Prostate gland (tissue), 2 donors: ENCODE data around the gene NME8. TPM values are rescaled to one million over a fixed set of nuclear protein-coding genes. Genes with fewer than 3 reads are reported as not detected.

Experiments used
- DNase-seq: peaks from one replicate; pipeline ENCODE4 v3.0.0-alpha.2; 2019; ENCODE audit warnings: low spot score
- H3K27ac ChIP-seq, 2 donors: fragments of 200-600 bp; sonication (generic); 2 replicates each; pipeline ENCODE4 v1.5.1; 2017 to 2019
- H3K27me3 ChIP-seq: fragments of 200-600 bp; sonication (generic); replicated peaks from 2 replicates; pipeline ENCODE4 v1.5.1; 2019; ENCODE audit not compliant: insufficient read depth
- H3K36me3 ChIP-seq, 2 donors: fragments of 200-600 bp; sonication (generic); 1 replicate in 1 of 2; 2 replicates in 1 of 2; pipeline versions ENCODE4 v1.5.1 to v1.8.1; 2017 to 2019
- H3K4me1 ChIP-seq: fragments of 200-600 bp; sonication (generic); replicated peaks from 2 replicates; pipeline ENCODE4 v1.5.1; 2019
- H3K4me3 ChIP-seq, 2 donors: fragments of 200-600 bp; sonication (generic); 2 replicates each; pipeline ENCODE4 v1.5.1; 2017 to 2019
- H3K9me3 ChIP-seq: fragments of 200-600 bp; sonication (generic); 2 replicates; pipeline ENCODE4 v1.5.1; 2017
- CTCF ChIP-seq, 4 experiments: fragments of 200-600 bp in 2 of 4; fragments of 450-650 bp in 2 of 4; sonication (generic) in 2 of 4; IDR thresholded peaks; 1 replicate in 3 of 4; 2 replicates in 1 of 4; pipeline ENCODE4 v1.5.1; 2016 to 2019; ENCODE audit warnings: antibody characterized with exemption in 4 of 4, mild to moderate bottlenecking in 2 of 4, moderate library complexity in 2 of 4
- POLR2A ChIP-seq: fragments of 450-650 bp; IDR thresholded peaks from one replicate; pipeline ENCODE4 v1.6.1; 2016; ENCODE audit warnings: antibody characterized with exemption, mild to moderate bottlenecking
- POLR2AphosphoS5 ChIP-seq: sonication (generic); formaldehyde crosslinking; IDR thresholded peaks from one replicate; pipeline ENCODE4 v1.6.1; 2017; ENCODE audit warnings: antibody characterized with exemption
- WGBS: methylation state at CpG from one replicate; pipeline ENCODE4 v1.1.5; 2018; 5-methylcytosine and 5-hydroxymethylcytosine counted together
- intact Hi-C: fragments of 100-400 bp; cut with DNase I; formaldehyde crosslinking; loops from one replicate; pipeline ENCODE4 v1.14.2; 2022
- total RNA-seq, 2 donors: library from RNA; depleted of rRNA; stranded (reverse); fragments of >200 nt; gene quantifications; one replicate each; pipeline ENCODE4 v1.1.0, GENCODE V29; 2016

NME8 gene
- total RNA-seq, 2 donors from 2014 or later: 0.91 TPM; not detected in 1

DNA sequence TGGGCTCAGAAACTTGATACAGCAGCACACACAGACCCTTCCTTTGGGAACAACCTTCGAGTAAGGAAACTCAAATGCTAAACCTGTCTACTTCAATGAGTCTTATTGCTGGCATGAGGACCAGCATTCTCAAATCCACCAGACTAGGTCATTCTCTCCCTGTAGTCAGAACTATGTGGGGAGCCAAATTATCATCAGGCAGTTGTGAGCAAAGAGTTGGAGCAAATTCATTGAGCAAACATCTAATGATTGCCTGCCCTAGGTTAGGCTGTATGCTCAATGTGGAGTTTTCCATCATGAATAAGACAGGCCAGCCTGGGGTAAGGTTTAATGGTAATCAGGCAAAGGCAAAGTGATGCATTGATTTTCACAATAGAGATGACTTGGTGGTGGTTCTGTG, 75.6 kb downstream of the NME8 start:
- no peaks in the 10 kb centered on the region for H3K36me3 ChIP-seq
- no peak for DNase-seq
- H3K9me3 ChIP-seq: no peaks in the 10 kb centered on the region
- WGBS: 79% methylated on average over 1 of the region's 1 CpG
- H3K4me3 ChIP-seq: no peak overlapping the region
- no peaks in the 10 kb centered on the region for H3K27me3 ChIP-seq
- H3K4me1 ChIP-seq: peaks cover 5% of the 10 kb centered on the region
- TF ChIP-seq POLR2AphosphoS5 (no peak), POLR2A (no peak), CTCF (IDR thresholded peaks at IDR 0.05) (no peak)
- intact Hi-C loops: no loop called here
- peak overlapping the region in 1 of 2 donors; percentile 33 for H3K27ac ChIP-seq

DNA sequence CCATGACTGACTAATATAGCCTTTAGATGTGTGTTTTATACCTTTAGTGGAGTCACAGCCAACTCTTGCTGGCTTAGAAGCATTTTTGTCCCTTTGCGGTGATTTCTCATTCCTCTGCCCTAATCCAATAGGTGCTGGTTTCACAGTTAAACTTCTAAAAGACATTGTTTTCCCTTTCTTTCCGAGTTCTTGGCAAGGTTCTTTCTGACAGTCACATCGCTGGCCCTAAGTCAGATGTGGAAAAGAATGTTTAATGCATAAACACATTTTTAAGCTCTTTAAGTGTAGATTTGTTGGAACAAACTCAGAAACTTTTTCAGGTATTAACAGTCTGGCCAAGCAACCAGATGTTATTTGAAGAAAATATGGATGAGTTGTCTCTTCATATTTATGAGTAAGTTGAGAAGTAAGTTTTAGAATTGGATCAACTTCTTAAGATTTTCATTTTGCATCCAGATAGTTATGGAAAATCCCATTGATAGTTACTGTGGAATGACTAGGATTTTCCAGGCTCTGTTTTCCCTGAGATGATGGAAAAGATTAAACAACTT, 76.2 kb downstream of the NME8 start:
- TF ChIP-seq CTCF (IDR thresholded peaks at IDR 0.05) (no peak), POLR2A (no peak), POLR2AphosphoS5 (no peak)
- intact Hi-C loops: no loop called here
- no peaks in the 10 kb centered on the region for H3K27me3 ChIP-seq
- peaks cover 5% of the 10 kb centered on the region for H3K4me1 ChIP-seq
- H3K27ac ChIP-seq: peak overlapping the region in 1 of 2 donors; percentile 33
- no peaks in the 10 kb centered on the region for H3K36me3 ChIP-seq
- DNase-seq: no peak
- 27% methylated on average over 3 of the region's 3 CpGs for WGBS
- no peak overlapping the region for H3K4me3 ChIP-seq
- no peaks in the 10 kb centered on the region for H3K9me3 ChIP-seq

DNA sequence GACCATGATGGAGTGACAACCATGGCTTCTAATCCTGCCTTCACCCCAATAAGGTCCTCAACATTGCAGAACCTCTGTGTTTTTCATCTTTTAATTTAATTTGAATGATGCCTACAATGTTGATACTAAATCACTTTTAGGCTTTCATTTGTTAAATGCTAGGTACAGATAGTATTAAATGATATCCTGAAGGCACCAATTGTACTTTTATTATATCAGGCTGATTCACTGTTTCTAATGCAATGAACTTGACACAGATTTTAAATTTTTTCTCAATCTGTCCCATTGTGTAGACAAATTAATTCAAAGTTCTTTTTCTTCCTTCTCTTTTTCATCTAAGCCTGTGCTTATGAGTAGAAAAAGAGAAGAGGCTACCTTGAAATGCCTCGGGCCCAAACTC, 77.2 kb downstream of the NME8 start:
- no peaks in the 10 kb centered on the region for H3K9me3 ChIP-seq
- no peak overlapping the region for H3K27ac ChIP-seq

GRCh38 chr7:37927773-37928444, 79.5 kb downstream of the NME8 start:
- no peaks in the 10 kb centered on the region for H3K9me3 ChIP-seq
- no peaks in the 10 kb centered on the region for H3K27me3 ChIP-seq
- TF ChIP-seq CTCF (IDR thresholded peaks at IDR 0.05) (no peak), POLR2A (no peak), POLR2AphosphoS5 (no peak)
- H3K4me3 ChIP-seq: no peak overlapping the region
- H3K4me1 ChIP-seq: peaks cover 5% of the 10 kb centered on the region
- no peak overlapping the region for H3K27ac ChIP-seq
- WGBS: 91% methylated on average over 2 of the region's 2 CpGs
- no peak for DNase-seq
- H3K36me3 ChIP-seq: no peaks in the 10 kb centered on the region
- intact Hi-C loops: no loop called here

More for the DNA sequence above, 77.2 kb downstream of the NME8 start:
- 100% methylated on average over 1 of the region's 1 CpG for WGBS
- no peak for DNase-seq
- TF ChIP-seq CTCF (IDR thresholded peaks at IDR 0.05) (no peak), POLR2A (no peak), POLR2AphosphoS5 (no peak)
- Histone ChIP-seq H3K4me1 (peaks cover 5% of the 10 kb centered on the region), H3K4me3 (no peak overlapping the region), H3K27me3 (no peaks in the 10 kb centered on the region), H3K36me3 (no peaks in the 10 kb centered on the region)
- intact Hi-C loops: no loop called here

GRCh38 chr7:37928878-37929277, 80.5 kb downstream of the NME8 start:
- intact Hi-C loops: no loop called here
- Histone ChIP-seq H3K4me3 (no peak overlapping the region), H3K4me1 (peaks cover 5% of the 10 kb centered on the region), H3K9me3 (no peaks in the 10 kb centered on the region), H3K36me3 (no peaks in the 10 kb centered on the region), H3K27ac (no peak overlapping the region), H3K27me3 (no peaks in the 10 kb centered on the region)
- no peak for TF ChIP-seq POLR2AphosphoS5
- no peak for TF ChIP-seq CTCF (IDR thresholded peaks at IDR 0.05)
- no peak for TF ChIP-seq POLR2A
- WGBS: 96% methylated on average over 4 of the region's 4 CpGs
- DNase-seq: no peak
